GM19328 (cell line): Measurements from ENCODE around the gene SCAANT1.

Source experiments
- ATAC-seq: cut with Tn5 transposase; IDR thresholded peaks from one replicate; pipeline ENCODE4 v1.9.1; 2021; ENCODE audit warnings: mild to moderate bottlenecking, moderate library complexity; ENCODE audit not compliant: unreplicated experiment

SCAANT1 gene

GRCh38 chr3:63905731-63906620, 6.2 kb downstream of the SCAANT1 start:
- ATAC-seq: no peak

GRCh38 chr3:63900459-63900858, 11.7 kb downstream of the SCAANT1 start:
- ATAC-seq: no peak

GRCh38 chr3:63900010-63900409, 12.2 kb downstream of the SCAANT1 start:
- no peak for ATAC-seq

- ATAC-seq: no peak
Measured at GRCh38 chr3:63896332-63897030, 15.7 kb downstream of the SCAANT1 start.

GRCh38 chr3:63895422-63896189, 16.6 kb downstream of the SCAANT1 start:
- no peak for ATAC-seq

GRCh38 chr3:63892773-63893352, 19.3 kb downstream of the SCAANT1 start:
- ATAC-seq: no peak

GRCh38 chr3:63891518-63891917, 20.7 kb downstream of the SCAANT1 start:
- no peak for ATAC-seq

GRCh38 chr3:63886858-63887257, 25.3 kb downstream of the SCAANT1 start:
- no peak for ATAC-seq

- no peak for ATAC-seq
Measured at GRCh38 chr3:63880653-63881052, 31.5 kb downstream of the SCAANT1 start.

GRCh38 chr3:63878394-63879060, 33.7 kb downstream of the SCAANT1 start:
- no peak for ATAC-seq

GRCh38 chr3:63877737-63878393, 34.3 kb downstream of the SCAANT1 start:
- ATAC-seq: no peak

GRCh38 chr3:63876260-63876659, 35.9 kb downstream of the SCAANT1 start:
- no peak for ATAC-seq

- ATAC-seq: no peak
Measured at GRCh38 chr3:63875510-63875909, 36.7 kb downstream of the SCAANT1 start.

- no peak for ATAC-seq
Measured at GRCh38 chr3:63874769-63875168, 37.4 kb downstream of the SCAANT1 start.

- no peak for ATAC-seq
Measured at GRCh38 chr3:63872135-63872924, 39.9 kb downstream of the SCAANT1 start.

- ATAC-seq: no peak
Measured at GRCh38 chr3:63870615-63871005, 41.6 kb downstream of the SCAANT1 start.

GRCh38 chr3:63869940-63870614, 42.1 kb downstream of the SCAANT1 start:
- no peak for ATAC-seq

GRCh38 chr3:63867225-63867624, 45.0 kb downstream of the SCAANT1 start:
- no peak for ATAC-seq

- no peak for ATAC-seq
Measured at GRCh38 chr3:63864965-63865327, 47.2 kb downstream of the SCAANT1 start.
